GM11168 (cell line): ENCODE data around the gene CLEC6A.
"Not testable (repeated sequence)": the region's sequence is repeated elsewhere in the genome, so short reads cannot be mapped to it uniquely, and the experiment has no call there.

Source experiments
- in situ Hi-C: fragments of 300-500 bp; cut with MboI; formaldehyde crosslinking; loops from one replicate; pipeline ENCODE4 v1.12.0; 2022; ENCODE audit warnings: low sequenced_read_pairs; ENCODE audit not compliant: unreplicated experiment

Gene CLEC6A

GRCh38 chr12:8491646-8492530 lies 36.1 kb downstream of the CLEC6A start:
- in situ Hi-C loops = no loop called here

GRCh38 chr12:8493084-8493483 lies 37.3 kb downstream of the CLEC6A start:
- in situ Hi-C loops = no loop called here

- in situ Hi-C loops = not testable (repeated sequence)
Measured at GRCh38 chr12:8495671-8496070, 39.9 kb downstream of the CLEC6A start.

DNA sequence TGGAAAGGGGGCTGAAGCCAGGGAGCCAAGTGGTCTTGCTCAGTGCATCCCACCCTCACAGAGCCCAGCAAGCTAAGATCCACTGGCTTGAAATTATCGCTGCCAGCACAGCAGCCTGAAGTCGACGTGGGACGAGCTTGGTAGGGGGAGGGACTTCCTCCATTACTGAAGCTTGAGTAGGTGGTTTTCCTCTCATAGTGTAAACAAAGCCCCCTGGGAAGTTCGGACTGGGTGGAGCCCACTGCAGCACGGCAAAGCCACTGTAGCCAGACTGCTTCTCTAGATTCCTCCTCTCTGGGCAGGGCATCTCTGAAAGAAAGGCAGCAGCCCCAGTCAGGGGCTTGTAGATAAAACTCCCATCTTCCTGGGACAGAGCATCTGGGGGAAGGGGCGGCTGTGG lies 40.3 kb downstream of the CLEC6A start:
- in situ Hi-C loops = not testable (repeated sequence)

GRCh38 chr12:8499616-8500015 lies 43.9 kb downstream of the CLEC6A start:
- in situ Hi-C loops = no loop called here

DNA sequence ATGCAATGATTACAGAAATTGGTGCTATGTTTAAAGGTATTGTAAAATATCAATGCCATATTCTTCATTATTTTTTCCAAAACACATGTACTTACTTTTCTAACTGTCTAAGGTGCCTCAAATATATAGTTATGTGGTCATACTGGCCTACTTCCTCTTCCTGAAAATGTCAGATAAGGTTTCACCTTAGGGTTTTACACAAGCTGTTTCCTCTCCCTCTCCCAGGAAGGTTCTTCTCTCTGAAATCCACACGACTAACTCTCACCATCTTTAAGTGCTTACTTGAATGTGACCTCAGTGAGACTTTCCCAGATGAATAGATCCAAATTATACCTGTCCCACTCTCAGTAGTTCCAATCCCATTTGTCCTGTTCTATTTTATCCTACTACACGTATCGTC lies 46.0 kb downstream of the CLEC6A start:
- in situ Hi-C loops = no loop called here

DNA sequence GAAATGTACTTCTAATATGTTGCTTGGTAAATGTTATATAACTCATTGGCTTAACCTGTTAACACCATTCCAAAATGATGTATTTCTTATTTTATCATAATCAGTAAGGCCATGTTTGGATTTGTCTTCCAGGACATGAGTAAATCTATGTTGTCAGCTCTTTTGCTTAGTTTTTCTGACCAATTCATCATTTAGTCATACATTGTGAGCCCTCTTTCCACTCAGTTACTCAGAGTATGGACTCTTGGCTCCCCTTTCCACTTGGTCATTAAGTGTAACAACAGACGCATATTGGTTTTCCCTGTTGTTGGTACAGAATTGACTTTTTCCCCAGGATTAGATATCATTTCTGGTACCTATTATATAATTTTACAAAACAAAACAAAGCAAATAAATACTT lies 48.6 kb downstream of the CLEC6A start:
- in situ Hi-C loops = no loop called here

DNA sequence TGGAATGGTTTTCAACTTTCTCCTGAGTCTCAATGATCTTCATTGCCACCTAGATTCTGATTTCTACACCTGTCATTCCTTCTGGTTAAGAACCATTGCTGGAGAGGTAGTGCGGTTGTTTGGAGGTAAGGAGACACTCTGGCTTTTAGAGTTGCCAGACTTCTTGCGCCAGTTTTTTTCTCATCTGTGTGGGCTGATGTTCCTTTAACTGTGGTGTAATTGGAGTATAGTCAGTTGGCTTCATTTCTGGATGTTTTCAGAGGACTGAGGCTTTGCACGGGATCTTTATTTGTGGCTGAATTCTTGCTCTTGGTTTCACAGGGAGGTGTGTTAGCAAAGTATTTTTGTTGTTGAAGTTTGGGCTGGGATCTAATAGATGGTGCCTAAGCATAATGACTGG lies 51.8 kb downstream of the CLEC6A start:
- in situ Hi-C loops = no loop called here

DNA sequence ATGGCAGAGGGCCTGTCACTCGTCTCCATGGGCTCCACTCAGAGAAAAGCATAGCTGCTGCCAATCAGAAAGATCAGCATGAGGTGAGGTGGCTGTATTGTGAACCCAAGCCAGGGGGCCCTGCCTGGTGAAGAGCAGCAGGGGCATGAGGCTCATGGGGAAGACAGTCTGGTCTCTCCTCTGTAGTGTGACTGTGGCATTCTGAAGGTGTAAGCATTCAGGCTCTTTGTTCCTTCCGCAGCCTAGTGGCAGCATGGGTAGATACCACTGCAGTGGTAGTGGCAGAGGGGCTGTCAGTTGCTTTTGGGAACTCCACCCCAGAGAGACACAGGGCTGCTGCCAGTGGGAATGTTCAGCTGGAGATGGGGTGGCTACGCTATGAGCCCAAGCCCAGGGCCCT lies 52.5 kb downstream of the CLEC6A start:
- in situ Hi-C loops = no loop called here

DNA sequence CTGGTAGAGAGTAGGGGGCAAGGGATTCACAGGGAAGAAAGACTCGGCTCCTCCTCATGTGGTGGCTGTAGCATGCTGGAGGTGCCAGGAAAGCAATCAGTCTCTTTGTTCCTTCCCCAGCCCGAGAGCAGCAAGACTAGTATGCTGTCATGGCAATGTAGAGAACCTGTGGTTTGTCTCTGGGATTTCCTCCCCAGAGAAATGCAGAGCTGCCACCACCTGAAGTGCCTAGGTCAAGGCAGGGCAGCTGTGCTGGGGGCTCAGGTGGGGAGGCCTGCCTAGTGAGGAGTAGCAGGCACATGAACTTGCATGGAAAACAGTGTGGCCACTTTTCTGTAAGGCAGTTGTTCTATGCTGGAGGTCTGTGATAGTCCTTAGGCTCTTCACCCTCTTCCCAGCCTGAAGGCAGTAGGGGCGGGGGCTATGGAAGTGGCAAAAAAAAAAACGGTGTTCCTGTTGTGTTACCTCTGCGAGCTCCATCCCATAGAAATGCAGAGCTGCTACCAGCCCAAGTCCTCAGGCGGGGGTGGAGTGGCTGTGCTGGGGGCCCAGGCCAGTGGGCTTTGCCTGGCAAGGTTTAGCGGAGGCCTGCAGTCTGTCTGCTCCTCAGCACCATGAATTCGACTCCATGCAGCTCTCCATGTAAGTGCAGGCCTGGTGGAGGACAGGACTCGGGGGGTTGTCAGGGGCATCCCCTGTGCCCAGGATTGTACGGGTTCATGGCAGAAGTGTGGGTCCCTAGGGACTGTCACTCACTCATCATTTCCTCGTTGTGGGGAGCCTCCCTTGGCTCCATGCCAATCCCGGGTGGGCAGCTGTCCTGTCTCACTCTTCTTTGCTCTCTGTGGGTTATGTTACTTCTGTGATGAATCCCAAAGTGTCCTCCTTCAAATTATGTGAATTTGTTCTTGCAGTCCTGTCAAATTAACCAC lies 53.4 kb downstream of the CLEC6A start:
- in situ Hi-C loops = no loop called here

- in situ Hi-C loops = no loop called here
Measured at GRCh38 chr12:8513256-8513655, 57.5 kb downstream of the CLEC6A start, which contains the start of gene CLEC4D. Gene CLEC4D (plus strand): TSS chr12:8513503. CDS start chr12:8513733, 230 bp downstream.

DNA sequence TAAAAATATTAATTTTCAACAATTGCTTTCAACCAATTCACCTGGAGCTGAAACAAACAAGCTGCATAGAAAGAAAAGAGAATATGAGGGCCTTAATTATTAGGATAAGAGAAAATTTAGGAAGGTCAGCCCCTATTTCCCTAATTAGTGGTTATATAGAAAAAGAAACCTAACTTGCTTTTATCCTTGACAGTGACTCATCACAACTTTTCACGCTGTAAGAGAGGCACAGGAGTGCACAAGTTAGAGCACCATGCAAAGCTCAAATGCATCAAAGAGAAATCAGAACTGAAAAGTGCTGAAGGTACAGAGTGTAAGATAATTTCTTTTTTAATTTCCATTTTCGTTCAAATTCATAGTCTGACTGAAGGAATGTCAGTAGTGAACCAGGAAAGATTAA lies 62.2 kb downstream of the CLEC6A start:
- in situ Hi-C loops = no loop called here

DNA sequence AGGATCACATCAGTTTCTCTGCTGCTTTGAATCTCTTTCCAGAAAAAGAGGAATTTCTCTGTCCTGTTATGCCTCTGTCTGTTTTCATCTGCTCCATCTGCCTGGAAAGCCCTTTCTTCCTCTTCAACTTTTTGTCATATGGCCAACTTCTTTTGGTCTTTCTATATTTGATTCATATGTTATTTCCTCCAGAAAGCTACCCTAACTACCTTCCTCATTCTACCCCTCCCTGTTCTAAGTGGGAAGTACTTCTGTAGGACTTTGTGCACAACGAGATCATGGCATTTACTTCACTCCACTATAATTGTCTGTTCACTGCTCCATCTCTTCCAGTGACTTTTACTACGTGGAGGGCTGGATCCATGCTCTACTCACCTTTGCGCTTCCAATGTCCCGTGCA lies 63.4 kb downstream of the CLEC6A start:
- in situ Hi-C loops = no loop called here

GRCh38 chr12:8527250-8528130 lies 71.7 kb downstream of the CLEC6A start:
- in situ Hi-C loops = no loop called here
